ENCODE measurements around the gene MYMK.

MYMK gene

DNA sequence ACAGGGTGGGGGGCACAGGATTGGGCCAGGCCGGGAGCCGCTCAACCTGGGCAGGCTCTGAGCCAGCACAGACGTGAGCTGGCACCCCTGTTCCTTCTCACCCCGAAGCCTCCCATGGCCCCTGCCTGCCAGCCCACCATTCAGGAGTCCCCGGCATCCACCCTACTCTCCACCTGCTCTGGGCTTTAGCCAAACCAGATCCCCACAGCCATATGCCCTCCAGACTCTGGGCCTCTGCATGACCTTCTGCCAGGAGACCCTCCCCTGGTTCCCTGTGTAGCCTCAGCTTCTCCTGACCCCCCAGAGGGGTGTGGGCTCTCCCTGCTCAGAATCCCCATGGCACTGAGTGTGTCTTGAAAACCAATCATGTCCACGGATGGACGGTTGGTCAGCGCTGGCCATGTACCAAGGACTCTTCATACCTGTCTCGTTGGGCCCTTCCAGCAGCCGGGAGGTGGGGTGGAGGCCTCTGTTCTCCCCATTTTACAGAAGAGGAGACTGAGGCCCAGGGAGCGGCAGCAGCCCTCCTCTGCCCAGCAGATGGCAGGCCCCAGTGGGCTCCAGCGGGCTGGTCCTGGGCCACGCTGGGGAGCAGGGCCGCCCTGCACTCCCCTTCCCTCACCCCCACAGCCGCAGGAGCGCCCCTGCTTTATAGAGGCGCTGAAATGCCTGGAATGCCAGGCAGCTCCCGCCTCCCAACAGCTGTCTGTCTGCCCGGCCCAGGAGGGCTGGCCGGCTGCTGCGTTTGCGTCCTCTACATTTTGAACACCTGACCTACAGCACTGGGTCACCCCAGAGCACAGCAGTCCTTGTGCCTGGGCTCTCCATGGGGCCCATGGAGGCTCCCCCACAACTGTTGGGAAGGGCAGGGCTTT is 3.5 kb upstream of the MYMK start:
- H2BK120ac ChIP-seq (ENCODE audit: low read depth, low read length) = peak overlapping the region; percentile 17
- H2BK15ac ChIP-seq (ENCODE audit: low read length) = peak overlapping the region; percentile 28
- H3K23ac ChIP-seq (ENCODE audit: low read depth, low read length, poor library complexity) = no peak overlapping the region
- H3K9ac ChIP-seq (ENCODE audit: low read depth, low read length, poor library complexity) = no peak overlapping the region
- no peaks in the 10 kb centered on the region for H3K36me3 ChIP-seq (replicated peaks in 1 of 2; ENCODE audit: control insufficient read depth in 2 of 2, insufficient read depth in 2 of 2, low read length in 2 of 2)
- peak overlapping the region; percentile 39 for H3K14ac ChIP-seq (ENCODE audit: low read length)
- no peak overlapping the region for H3K27ac ChIP-seq (replicated peaks; ENCODE audit: low read length)
- no peak overlapping the region for H3K4me3 ChIP-seq (ENCODE audit: low read length in 2 of 2)
- DNase-seq (ENCODE audit: low spot score) = no peak
- H4K8ac ChIP-seq (ENCODE audit: low read depth, low read length) = no peak overlapping the region
- H3K9me3 ChIP-seq (replicated peaks in 1 of 2; ENCODE audit: control insufficient read depth in 2 of 2, insufficient read depth in 1 of 2, low read depth in 1 of 2, low read length in 2 of 2) = no peaks in the 10 kb centered on the region
- H3K4me1 ChIP-seq (ENCODE audit: control insufficient read depth in 2 of 2, insufficient read depth in 1 of 2, low read depth in 1 of 2, low read length in 2 of 2) = peaks cover 24 to 29% of the 10 kb centered on the region in 2 donors
- H2BK5ac ChIP-seq (ENCODE audit: low read length) = no peak overlapping the region
- peak overlapping the region; percentile 78 for H3K18ac ChIP-seq (ENCODE audit: low read length)
- WGBS, 2 donors (ENCODE audit: extremely low coverage in 2 of 2, insufficient read length in 2 of 2, insufficient replicate concordance in 1 of 2) = no CpG with 5 or more reads among the region's 22 CpGs
- H3K4me2 ChIP-seq (ENCODE audit: insufficient read depth, low read length, poor library complexity, severe bottlenecking) = no peak overlapping the region
- peak overlapping the region; percentile 85 for H2AFZ ChIP-seq (ENCODE audit: low read length)
- no peak overlapping the region for H4K91ac ChIP-seq (ENCODE audit: low read depth, low read length, poor library complexity)
- no peak overlapping the region for H3K4ac ChIP-seq (ENCODE audit: low read length)
- H2AK5ac ChIP-seq (ENCODE audit: low read depth, low read length) = peak overlapping the region; percentile 90
- peaks cover 0 to 39% (median 2%) of the 10 kb centered on the region in 3 experiments for H3K27me3 ChIP-seq (ENCODE audit: control insufficient read depth in 3 of 3, insufficient read depth in 3 of 3, low read depth in 1 of 3, low read length in 3 of 3)
- no peaks in the 10 kb centered on the region for H3K79me1 ChIP-seq (ENCODE audit: low read depth, low read length)
- H2BK12ac ChIP-seq (ENCODE audit: low read length) = no peak overlapping the region

DNA sequence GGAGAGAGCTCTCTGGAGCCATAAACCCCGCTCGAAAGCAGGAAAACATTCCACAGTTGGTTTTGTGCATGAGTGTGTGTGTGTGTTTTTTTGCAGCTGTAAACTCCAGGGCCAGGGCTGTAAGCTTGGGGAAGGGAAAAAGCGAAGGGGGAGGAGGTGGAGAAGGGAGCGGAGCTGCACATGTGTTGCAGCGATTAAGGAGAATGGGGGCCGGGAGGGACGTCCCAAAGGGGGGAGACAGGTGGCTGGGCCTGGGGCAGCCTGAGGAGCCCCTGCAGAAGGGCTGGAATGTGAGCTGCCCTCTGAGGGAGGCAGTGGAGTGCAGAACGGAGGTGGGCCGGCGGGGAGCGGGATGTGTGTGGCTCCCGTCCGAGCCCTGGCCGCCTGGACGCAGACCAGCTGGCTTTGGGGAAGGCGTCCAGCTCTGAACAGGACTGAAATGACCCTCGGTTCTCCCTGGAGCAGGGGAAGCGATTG is 2.7 kb upstream of the MYMK start:
- no peak for DNase-seq (ENCODE audit: low spot score)
- H3K14ac ChIP-seq (ENCODE audit: low read length) = no peak overlapping the region
- H3K4me2 ChIP-seq (ENCODE audit: insufficient read depth, low read length, poor library complexity, severe bottlenecking) = peak overlapping the region; percentile 13
- H4K8ac ChIP-seq (ENCODE audit: low read depth, low read length) = no peak overlapping the region
- no peak overlapping the region for H3K9ac ChIP-seq (ENCODE audit: low read depth, low read length, poor library complexity)
- peaks cover 24 to 31% of the 10 kb centered on the region in 2 donors for H3K4me1 ChIP-seq (ENCODE audit: control insufficient read depth in 2 of 2, insufficient read depth in 1 of 2, low read depth in 1 of 2, low read length in 2 of 2)
- no peaks in the 10 kb centered on the region for H3K9me3 ChIP-seq (replicated peaks in 1 of 2; ENCODE audit: control insufficient read depth in 2 of 2, insufficient read depth in 1 of 2, low read depth in 1 of 2, low read length in 2 of 2)
- H3K23ac ChIP-seq (ENCODE audit: low read depth, low read length, poor library complexity) = no peak overlapping the region
- H2AK5ac ChIP-seq (ENCODE audit: low read depth, low read length) = no peak overlapping the region
- H2BK5ac ChIP-seq (ENCODE audit: low read length) = no peak overlapping the region
- no peak overlapping the region for H4K91ac ChIP-seq (ENCODE audit: low read depth, low read length, poor library complexity)
- H3K79me1 ChIP-seq (ENCODE audit: low read depth, low read length) = no peaks in the 10 kb centered on the region
- no peak overlapping the region for H2BK15ac ChIP-seq (ENCODE audit: low read length)
- no peak overlapping the region for H2BK12ac ChIP-seq (ENCODE audit: low read length)
- peak overlapping the region; percentile 85 for H2AFZ ChIP-seq (ENCODE audit: low read length)
- H3K4me3 ChIP-seq (ENCODE audit: low read length in 2 of 2) = no peak overlapping the region
- H3K18ac ChIP-seq (ENCODE audit: low read length) = peak overlapping the region; percentile 78
- no CpG with 5 or more reads among the region's 18 CpGs for WGBS, 2 donors (ENCODE audit: extremely low coverage in 2 of 2, insufficient read length in 2 of 2, insufficient replicate concordance in 1 of 2)
- no peak overlapping the region for H3K4ac ChIP-seq (ENCODE audit: low read length)
- peaks cover 0 to 38% (median 2%) of the 10 kb centered on the region in 3 experiments for H3K27me3 ChIP-seq (ENCODE audit: control insufficient read depth in 3 of 3, insufficient read depth in 3 of 3, low read depth in 1 of 3, low read length in 3 of 3)
- H2BK120ac ChIP-seq (ENCODE audit: low read depth, low read length) = no peak overlapping the region
- H3K27ac ChIP-seq (replicated peaks; ENCODE audit: low read length) = no peak overlapping the region
- H3K36me3 ChIP-seq (replicated peaks in 1 of 2; ENCODE audit: control insufficient read depth in 2 of 2, insufficient read depth in 2 of 2, low read length in 2 of 2) = no peaks in the 10 kb centered on the region

DNA sequence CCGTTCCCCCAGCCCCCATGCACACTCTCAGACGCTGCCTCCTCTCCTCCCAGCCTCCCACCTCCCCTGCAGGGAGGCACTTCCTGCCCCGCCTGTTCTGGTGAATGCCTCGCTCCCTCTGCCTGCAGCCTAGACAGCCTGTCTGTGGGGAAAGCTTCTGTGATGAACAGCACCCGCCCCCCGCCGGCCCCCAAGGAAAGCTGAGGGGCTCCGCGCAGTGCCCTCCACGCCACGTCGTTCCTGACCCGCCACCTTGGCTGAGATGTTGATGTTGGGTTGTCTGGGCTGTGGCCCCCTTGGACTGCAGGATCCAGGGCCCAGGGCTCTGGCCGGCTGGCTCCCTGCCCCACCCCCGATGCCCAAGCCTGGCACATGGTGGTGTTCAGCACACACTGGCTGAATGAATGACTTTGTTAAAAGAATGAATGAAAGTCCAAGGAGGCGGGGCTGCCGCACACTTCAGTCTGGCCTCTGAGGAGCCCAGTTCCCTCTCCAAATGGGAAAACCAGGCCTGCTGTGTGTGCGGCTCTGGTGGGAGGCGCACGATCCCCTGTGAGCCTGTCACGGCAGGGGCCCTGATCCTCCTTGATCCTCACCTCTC is 2.1 kb upstream of the MYMK start:
- no CpG with 5 or more reads among the region's 21 CpGs for WGBS, 2 donors (ENCODE audit: extremely low coverage in 2 of 2, insufficient read length in 2 of 2, insufficient replicate concordance in 1 of 2)
- no peak overlapping the region for H4K91ac ChIP-seq (ENCODE audit: low read depth, low read length, poor library complexity)
- no peak overlapping the region for H2BK12ac ChIP-seq (ENCODE audit: low read length)
- H3K4me1 ChIP-seq (ENCODE audit: control insufficient read depth in 2 of 2, insufficient read depth in 1 of 2, low read depth in 1 of 2, low read length in 2 of 2) = peaks cover 24 to 31% of the 10 kb centered on the region in 2 donors
- no peak overlapping the region for H2BK15ac ChIP-seq (ENCODE audit: low read length)
- H3K23ac ChIP-seq (ENCODE audit: low read depth, low read length, poor library complexity) = no peak overlapping the region
- no peak overlapping the region for H3K4ac ChIP-seq (ENCODE audit: low read length)
- no peaks in the 10 kb centered on the region for H3K79me1 ChIP-seq (ENCODE audit: low read depth, low read length)
- no peak for DNase-seq (ENCODE audit: low spot score)
- H2BK5ac ChIP-seq (ENCODE audit: low read length) = no peak overlapping the region
- H2BK120ac ChIP-seq (ENCODE audit: low read depth, low read length) = no peak overlapping the region
- H3K4me3 ChIP-seq (ENCODE audit: low read length in 2 of 2) = no peak overlapping the region
- H3K18ac ChIP-seq (ENCODE audit: low read length) = peak overlapping the region; percentile 86
- no peaks in the 10 kb centered on the region for H3K9me3 ChIP-seq (replicated peaks in 1 of 2; ENCODE audit: control insufficient read depth in 2 of 2, insufficient read depth in 1 of 2, low read depth in 1 of 2, low read length in 2 of 2)
- no peak overlapping the region for H3K4me2 ChIP-seq (ENCODE audit: insufficient read depth, low read length, poor library complexity, severe bottlenecking)
- H4K8ac ChIP-seq (ENCODE audit: low read depth, low read length) = no peak overlapping the region
- H2AK5ac ChIP-seq (ENCODE audit: low read depth, low read length) = peak overlapping the region; percentile 26
- no peak overlapping the region for H3K27ac ChIP-seq (replicated peaks; ENCODE audit: low read length)
- H3K36me3 ChIP-seq (replicated peaks in 1 of 2; ENCODE audit: control insufficient read depth in 2 of 2, insufficient read depth in 2 of 2, low read length in 2 of 2) = no peaks in the 10 kb centered on the region
- peak overlapping the region; percentile 85 for H2AFZ ChIP-seq (ENCODE audit: low read length)
- H3K14ac ChIP-seq (ENCODE audit: low read length) = no peak overlapping the region
- peaks cover 0 to 35% (median 2%) of the 10 kb centered on the region in 3 experiments for H3K27me3 ChIP-seq (ENCODE audit: control insufficient read depth in 3 of 3, insufficient read depth in 3 of 3, low read depth in 1 of 3, low read length in 3 of 3)
- H3K9ac ChIP-seq (ENCODE audit: low read depth, low read length, poor library complexity) = no peak overlapping the region

DNA sequence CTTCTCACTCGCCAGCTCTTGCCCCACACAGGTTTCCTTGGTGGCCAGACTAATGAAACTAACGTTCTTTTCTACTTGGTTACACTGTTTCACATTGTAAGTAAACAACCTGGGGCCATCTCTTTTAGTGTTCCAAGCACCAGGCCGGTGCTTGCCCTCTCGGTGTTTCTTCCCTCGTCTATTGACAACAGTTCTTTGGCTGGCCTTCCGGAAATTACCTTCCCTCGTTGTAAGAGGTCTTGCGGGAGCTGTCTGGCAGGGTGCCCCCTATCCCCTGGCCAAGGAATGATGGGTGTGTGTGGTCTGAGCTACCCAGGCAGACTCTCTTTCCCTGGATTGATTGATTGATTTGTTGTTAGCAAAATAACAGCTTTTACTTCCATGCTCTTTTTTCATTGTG is 918 bp upstream of the MYMK start:
- no peak for DNase-seq (ENCODE audit: low spot score)
- Histone ChIP-seq H3K36me3 (replicated peaks in 1 of 2; ENCODE audit: control insufficient read depth in 2 of 2, insufficient read depth in 2 of 2, low read length in 2 of 2) (no peaks in the 10 kb centered on the region), H2AK5ac (ENCODE audit: low read depth, low read length) (no peak overlapping the region), H3K9me3 (replicated peaks in 1 of 2; ENCODE audit: control insufficient read depth in 2 of 2, insufficient read depth in 1 of 2, low read depth in 1 of 2, low read length in 2 of 2) (no peaks in the 10 kb centered on the region), H2BK15ac (ENCODE audit: low read length) (no peak overlapping the region), H2AFZ (ENCODE audit: low read length) (peak overlapping the region; percentile 18), H2BK5ac (ENCODE audit: low read length) (no peak overlapping the region), H2BK12ac (ENCODE audit: low read length) (no peak overlapping the region), H3K79me1 (ENCODE audit: low read depth, low read length) (no peaks in the 10 kb centered on the region), H2BK120ac (ENCODE audit: low read depth, low read length) (no peak overlapping the region), H3K4me2 (ENCODE audit: insufficient read depth, low read length, poor library complexity, severe bottlenecking) (no peak overlapping the region), H3K27me3 (ENCODE audit: control insufficient read depth in 3 of 3, insufficient read depth in 3 of 3, low read depth in 1 of 3, low read length in 3 of 3) (peaks cover 0 to 29% (median 2%) of the 10 kb centered on the region in 3 experiments), H3K4me3 (ENCODE audit: low read length in 2 of 2) (no peak overlapping the region), H3K4me1 (ENCODE audit: control insufficient read depth in 2 of 2, insufficient read depth in 1 of 2, low read depth in 1 of 2, low read length in 2 of 2) (peaks cover 24 to 31% of the 10 kb centered on the region in 2 donors), H4K91ac (ENCODE audit: low read depth, low read length, poor library complexity) (no peak overlapping the region), H4K8ac (ENCODE audit: low read depth, low read length) (no peak overlapping the region), H3K14ac (ENCODE audit: low read length) (no peak overlapping the region), H3K18ac (ENCODE audit: low read length) (no peak overlapping the region), H3K9ac (ENCODE audit: low read depth, low read length, poor library complexity) (no peak overlapping the region), H3K4ac (ENCODE audit: low read length) (no peak overlapping the region), H3K23ac (ENCODE audit: low read depth, low read length, poor library complexity) (no peak overlapping the region), H3K27ac (replicated peaks; ENCODE audit: low read length) (no peak overlapping the region)
- WGBS, 2 donors (ENCODE audit: extremely low coverage in 2 of 2, insufficient read length in 2 of 2, insufficient replicate concordance in 1 of 2) = no CpG with 5 or more reads among the region's 8 CpGs
